ENCODE measurements around the gene QKI. TPM values are rescaled to one million over a fixed set of nuclear protein-coding genes. Genes with fewer than 3 reads are reported as not detected.
A peak's percentile ranks its signal among the peaks of the same experiment; 100 is the strongest.
"Not testable (repeated sequence)": the region's sequence is repeated elsewhere in the genome, so short reads cannot be mapped to it uniquely, and the experiment has no call there.

Gene QKI
- 33.6 and 59.4 TPM in 2 replicates for total RNA-seq (2014; rRNA removed; shearing (Covaris generic))

DNA sequence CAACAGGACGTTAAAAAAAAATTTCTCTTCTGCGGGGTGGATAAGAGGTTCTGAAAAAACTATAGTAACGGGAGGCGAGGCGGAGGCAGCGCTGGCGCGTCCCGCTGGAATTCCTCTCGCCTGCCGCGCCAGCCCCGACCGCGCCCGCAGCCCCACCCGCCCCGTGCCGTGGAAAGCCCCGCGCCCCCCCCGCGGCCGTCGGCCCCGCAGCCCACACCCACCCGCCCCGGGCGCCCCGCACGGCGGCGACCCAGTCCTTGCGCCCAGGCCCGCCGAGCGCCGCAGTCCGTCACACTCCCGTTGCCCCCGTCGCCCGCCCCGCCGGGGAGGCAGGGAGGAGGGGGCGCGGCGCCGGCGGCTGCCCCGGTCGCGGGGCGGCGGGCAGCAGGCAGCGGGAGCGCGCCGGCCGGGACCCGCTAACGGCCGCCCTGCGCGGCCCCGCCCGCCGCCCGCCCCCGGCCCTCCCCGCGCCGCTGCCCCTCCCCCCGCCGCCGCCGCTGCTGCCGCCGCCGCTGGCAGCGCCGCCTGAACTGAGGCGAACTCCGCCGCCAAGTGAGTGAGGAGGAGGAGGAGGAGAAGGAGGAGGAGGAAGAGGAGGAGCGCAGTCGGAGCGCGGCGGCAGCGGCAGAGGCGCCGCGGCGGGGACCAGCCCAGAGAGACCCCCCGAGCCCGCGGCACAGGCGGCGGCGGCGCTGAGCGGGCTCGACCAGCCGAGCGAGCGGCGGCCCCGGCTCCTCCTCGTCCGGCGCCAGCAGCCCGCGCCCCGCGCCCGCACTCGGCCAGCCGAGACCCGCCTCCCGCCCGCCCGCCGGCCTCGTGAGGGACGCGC is at the start of gene QKI:
Gene QKI, plus strand, starts transcription at position 602 of the 829 bp plus-strand sequence. CDS start 476 bp downstream, outside the sequence.
- peak; percentile 50 for DNase-seq (ENCODE audit: low spot score)

DNA sequence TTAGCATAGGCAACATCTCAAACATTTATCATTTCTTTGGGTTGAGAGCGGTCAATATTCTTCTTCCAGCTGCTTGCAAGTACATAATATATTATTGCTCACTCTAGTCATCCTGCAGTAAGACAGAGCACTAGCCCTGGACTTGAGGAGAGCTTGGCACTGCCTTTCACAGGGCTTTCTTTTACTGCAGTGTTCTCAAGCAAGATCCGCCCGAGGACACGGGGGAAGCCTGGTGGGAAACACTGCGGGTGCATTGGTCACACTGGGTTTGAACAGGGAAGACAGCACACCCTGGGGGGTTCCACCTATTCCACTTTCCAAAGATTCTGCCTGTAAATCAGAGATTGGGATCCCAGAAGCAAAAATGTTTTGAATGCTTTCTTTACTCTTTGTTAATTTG is 48.2 kb upstream of the QKI start:
- DNase-seq (ENCODE audit: low spot score) = no peak

DNA sequence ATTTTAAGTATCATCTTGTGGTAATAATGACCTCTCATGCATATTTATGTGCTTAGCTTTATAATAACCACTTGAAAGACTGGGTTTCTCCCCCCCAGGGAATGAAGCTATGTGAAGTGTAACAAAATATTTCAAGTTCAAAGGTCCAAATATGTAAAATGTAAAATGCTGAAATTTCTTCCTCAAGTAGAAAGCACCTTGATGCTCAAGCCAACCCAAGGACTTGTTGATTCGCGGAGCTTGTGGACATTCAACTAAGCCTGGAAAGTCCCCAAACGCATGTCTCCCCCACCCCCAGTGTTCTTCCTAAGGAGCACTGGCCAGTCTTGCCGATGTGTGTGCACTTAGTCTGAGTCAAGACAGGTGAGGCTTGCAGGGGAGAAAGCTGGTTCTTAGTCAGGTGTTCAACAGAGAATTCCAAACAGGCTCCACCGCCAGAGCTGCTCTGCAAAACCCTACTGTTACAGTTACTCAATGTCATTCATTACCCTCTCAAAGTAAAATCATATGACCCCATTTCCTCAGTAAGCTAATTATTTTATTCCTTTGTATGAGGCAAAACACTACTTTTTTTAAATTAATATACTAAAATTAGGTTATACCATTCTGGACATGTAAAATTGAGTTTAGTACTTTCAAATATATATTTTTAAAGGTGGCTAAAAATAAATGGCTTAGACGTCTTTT is 46.9 kb upstream of the QKI start:
- no peak for DNase-seq (ENCODE audit: low spot score)

- DNase-seq (ENCODE audit: low spot score) = no peak
Observed at GRCh38 chr6:163369141-163369540, 45.4 kb upstream of the QKI start.

GRCh38 chr6:163369628-163370365 is 44.7 kb upstream of the QKI start:
- no peak for DNase-seq (ENCODE audit: low spot score)

DNA sequence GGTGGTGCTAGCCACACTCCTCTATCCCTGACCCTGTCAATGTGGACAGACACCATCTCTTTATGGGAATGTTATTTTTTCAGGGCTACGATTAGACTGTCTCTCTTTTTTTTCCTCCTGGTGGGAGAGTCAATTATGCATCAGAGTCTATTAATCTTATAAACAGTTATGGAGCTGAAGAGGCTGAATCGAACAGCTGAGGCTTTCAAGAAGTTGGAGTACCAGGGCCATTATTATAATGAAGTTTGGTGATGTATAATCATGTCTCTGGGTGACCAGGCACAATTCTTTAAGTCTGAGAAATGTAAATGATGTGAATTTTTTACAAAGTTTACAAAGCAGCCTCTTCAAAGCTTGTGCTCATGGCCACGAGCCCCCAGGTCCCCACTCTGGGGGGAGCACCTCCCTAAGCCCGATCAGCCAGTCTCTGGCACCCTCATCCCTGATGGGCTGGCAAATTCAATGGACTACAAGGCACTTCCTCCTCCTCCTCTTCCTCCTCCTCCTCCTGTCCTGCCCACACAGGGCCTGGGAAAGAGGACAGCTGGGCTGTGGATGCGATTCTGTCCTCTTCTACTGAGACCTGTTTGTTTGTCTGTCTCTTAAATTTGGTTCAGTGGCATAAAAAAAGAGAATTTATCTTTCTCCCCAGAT is 43.9 kb upstream of the QKI start:
- DNase-seq (ENCODE audit: low spot score) = no peak

- DNase-seq (ENCODE audit: low spot score) = no peak
Observed at GRCh38 chr6:163371129-163371528, 43.4 kb upstream of the QKI start.

GRCh38 chr6:163373240-163373639 is 41.3 kb upstream of the QKI start:
- DNase-seq (ENCODE audit: low spot score) = no peak

GRCh38 chr6:163375361-163375760 is 39.2 kb upstream of the QKI start:
- no peak for DNase-seq (ENCODE audit: low spot score)

DNA sequence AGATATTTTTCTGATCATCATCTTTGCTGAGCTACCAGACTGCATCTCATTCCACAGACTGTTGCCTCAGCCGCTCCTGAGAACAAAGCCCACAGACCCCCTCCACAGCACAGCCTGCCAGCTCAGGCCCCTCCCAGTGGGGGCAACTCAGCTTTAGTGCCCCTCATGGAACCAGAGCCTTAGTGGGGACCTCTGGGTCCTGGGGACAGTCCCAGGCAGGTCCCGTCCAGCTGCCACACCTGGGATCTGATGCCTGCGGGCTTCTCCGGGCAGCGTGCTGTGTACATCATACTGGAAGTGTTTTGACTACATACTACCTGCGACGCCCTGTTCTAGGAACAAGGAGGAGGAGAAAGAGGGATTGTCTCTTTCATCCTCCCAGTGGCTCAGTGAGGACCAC is 38.3 kb upstream of the QKI start:
- DNase-seq (ENCODE audit: low spot score) = no peak

DNA sequence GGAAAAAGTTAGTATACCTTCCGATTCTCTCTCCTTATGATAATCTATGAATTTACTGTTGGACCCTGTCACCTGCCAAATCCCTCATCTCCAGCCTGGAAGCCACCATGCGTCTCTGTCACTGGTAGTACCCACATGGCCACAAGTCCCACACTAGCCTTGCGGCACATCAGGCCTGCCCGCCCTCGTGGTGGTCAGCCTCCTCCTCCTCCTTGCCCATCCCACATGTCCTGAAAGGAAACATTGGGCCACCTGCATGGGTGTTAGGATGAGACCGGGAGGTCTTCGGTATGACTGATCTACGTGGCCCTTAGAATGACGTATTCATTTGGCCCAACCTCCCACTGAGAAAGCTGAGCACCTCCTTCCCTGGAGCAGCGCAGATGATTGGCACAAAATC is 37.0 kb upstream of the QKI start:
- DNase-seq (ENCODE audit: low spot score) = no peak

DNA sequence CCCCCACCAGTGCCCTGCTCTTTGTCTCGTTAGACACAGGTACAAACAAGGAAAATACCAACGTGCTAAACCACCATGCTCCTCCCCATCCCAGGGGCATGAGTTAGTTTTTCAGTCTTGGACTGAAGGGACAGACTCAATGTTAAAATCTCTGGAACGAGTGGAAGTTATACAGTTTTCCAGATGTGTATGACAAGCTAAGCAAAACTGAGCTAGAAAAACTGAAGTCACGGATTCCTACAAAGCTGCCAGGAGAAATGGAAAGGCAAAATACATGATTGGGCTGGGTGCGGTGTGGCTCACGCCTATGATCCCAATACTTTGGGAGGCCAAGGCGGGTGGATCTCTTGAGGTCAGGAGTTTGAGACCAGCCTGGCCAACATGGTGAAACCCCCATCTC is 34.3 kb upstream of the QKI start:
- no peak for DNase-seq (ENCODE audit: low spot score)

DNA sequence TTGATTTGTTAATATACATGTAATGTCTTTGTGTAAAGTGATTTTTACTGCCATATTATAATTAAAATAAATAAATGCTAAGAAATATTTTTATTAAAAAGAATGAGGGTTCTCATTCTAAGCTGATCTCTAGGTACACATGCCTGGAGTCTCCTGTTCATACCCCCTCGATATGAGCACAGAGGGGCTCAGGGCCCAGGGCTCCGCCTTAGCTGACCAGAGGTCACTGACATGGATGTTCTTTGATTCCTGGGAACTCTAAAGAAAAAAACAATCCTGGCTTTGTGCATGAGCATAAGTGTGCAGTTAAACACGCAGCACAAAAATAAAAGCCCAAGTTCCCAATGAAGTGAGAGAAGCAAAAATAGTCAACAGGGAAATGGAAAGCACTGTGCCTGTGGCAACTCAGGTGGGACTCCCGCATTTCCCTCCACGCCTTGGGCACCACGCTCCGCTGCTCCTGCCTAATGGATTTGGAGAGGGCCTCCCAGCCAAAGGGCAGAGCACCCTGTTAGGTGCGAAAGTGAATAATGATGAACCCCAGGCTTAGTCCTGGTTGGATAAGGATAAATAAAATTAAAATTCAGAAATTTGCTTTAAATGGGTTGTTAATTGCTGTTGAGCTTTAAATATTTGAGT is 33.3 kb upstream of the QKI start:
- no peak for DNase-seq (ENCODE audit: low spot score)

GRCh38 chr6:163383396-163383795 is 31.1 kb upstream of the QKI start:
- DNase-seq (ENCODE audit: low spot score) = not testable (repeated sequence)

DNA sequence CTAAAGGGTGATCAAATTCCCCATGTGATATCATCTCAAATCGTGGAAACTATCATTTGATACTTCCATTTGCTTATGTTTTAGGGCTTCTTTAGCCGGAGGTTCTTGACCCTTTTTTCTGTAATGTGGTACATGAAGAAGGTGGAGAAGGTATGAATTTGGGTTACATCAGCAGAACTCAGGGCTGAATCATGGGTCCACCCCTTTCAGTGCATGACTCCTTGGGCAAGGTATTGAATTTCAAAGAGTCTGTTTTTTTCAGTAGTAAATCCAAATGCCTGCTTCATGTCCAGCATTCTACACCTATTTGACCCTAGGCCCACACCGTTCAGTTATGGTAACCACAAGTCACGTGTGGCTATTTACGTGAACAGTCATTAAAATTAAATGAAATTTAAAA is 30.6 kb upstream of the QKI start:
- peak; percentile 9 for DNase-seq (ENCODE audit: low spot score)

DNA sequence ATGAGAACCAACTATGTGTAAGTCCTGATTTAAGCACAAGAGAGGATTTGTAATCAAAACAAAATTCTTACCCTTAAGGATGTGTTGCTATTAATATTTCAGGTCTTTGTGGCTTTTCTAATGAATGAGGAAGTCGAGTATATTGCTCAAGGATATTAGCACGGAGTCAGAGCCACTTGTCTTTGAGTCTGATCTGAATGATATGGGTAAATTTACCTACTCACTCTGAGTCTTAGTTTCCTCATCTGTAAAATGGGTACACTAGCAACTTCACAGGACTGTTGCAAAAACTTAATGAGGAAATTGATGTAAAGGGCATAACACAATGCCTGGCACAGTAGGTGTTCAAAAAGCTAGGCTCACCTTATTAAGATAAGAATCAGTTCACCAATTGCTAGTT is 30.0 kb upstream of the QKI start:
- no peak for DNase-seq (ENCODE audit: low spot score)

DNA sequence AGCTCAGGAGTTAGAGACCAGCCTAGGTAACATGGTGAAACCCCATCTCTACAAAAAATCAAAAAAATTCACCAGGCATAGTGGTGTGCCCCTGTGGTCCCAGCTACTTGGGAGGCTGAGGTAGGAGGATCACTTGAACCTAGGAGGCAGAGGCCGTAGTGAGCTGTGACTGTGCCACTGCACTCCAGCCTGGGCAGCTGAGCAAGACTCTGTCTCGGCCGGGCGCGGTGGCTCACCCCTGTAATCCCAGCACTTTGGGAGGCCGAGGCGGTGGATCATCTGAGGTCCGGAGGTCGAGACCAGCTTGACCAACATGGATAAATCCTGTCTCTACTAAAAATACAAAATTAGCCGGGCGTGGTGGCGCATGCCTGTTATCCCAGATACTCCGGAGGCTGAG is 29.0 kb upstream of the QKI start:
- DNase-seq (ENCODE audit: low spot score) = not testable (repeated sequence)

DNA sequence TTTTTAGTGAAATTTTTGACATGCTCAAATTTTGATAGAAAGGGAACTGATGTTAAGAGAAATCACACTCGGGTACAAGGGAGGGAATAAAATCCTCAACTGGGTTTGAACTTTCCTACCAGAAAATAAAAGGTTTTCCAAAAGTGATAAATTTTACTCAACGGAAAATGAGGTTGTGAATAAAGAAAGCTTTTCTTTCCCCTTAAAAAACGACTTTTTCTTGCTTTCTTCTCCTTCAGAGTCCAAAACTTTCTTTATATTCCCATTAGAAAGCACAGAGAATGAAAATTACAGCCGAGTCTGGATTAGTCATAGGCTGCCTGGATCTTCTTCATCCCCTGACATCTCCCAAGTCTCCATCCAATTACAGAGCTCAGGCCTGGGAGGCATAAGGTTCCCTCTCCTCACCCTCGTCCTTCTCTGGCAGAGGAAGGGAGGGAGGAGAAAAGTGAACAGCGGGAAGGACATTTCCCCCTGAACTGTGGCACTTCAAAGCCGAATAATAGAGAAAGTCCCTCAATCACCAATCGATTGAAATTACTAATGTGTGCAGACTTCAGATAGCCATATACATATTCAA is 28.1 kb upstream of the QKI start:
- DNase-seq (ENCODE audit: low spot score) = no peak

- DNase-seq (ENCODE audit: low spot score) = no peak
Observed at GRCh38 chr6:163387317-163387716, 27.2 kb upstream of the QKI start.

DNA sequence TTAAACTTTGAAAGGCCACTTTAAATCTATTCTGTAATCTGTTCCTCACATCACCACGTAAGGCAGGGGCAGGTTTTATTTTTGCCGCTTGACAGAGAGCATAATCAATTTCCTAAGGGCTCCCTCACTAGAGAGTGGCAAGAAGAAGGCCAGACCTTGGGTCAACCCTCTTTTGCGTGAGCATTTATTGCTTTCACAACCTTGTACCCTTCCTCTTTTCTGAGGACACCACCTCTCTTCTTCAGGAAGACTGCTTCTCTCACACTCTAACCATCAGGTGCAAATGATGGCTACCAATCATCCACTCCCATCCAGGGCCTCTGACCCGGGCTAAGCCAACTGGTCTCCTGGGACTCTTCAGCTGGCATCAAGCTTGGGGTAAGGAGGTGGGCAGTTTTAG is 25.2 kb upstream of the QKI start:
- no peak for DNase-seq (ENCODE audit: low spot score)

- DNase-seq (ENCODE audit: low spot score) = no peak
Observed at GRCh38 chr6:163390770-163391169, 23.7 kb upstream of the QKI start.

Data from H4 (cell line).